SK-N-SH (cell line): ENCODE data around the gene PPP1R36. TPM values are rescaled to one million over a fixed set of nuclear protein-coding genes. Genes with fewer than 3 reads are reported as not detected.

Source experiments
- CTCF ChIA-PET: fragments of 300-600, 350-600 bp; formaldehyde crosslinking; extraction: SDS; loops from one replicate; lab custom pipeline; 2021; lab: Yijun Ruan, JAX
- POLR2A ChIA-PET: fragments of 350-600 bp; sonication (Branson Sonifier 250); formaldehyde crosslinking; extraction: SDS; loops from one replicate; lab custom pipeline; 2020; ENCODE audit warnings: antibody characterized with exemption, inconsistent platforms; lab: Yijun Ruan, JAX
- DNase-seq: peaks from one replicate; pipeline ENCODE4 v3.0.0; 2012
- H2AFZ ChIP-seq: fragments of 200-600 bp; sonication (generic); 2 replicates; pipeline ENCODE4 v1.8.1; 2016; ENCODE audit warnings: antibody characterized with exemption, mild to moderate bottlenecking, low read depth
- H3F3A ChIP-seq: fragments of 200-600 bp; sonication (generic); replicated peaks from 2 replicates; pipeline ENCODE3; 2016; ENCODE audit warnings: antibody characterized with exemption, mild to moderate bottlenecking; ENCODE audit not compliant: insufficient read depth
- H3K27ac ChIP-seq, 2 experiments: fragments of 200-500 bp in 1 of 2; fragments of 200-600 bp in 1 of 2; sonication (Bioruptor generic) in 1 of 2; sonication (generic), shearing (Covaris generic) in 1 of 2; 2 replicates each; pipeline versions ENCODE4 v1.5.1 to v1.6.1; 2014 to 2016; ENCODE audit warnings: low read depth in 2 of 2, inconsistent platforms in 1 of 2, low read length in 1 of 2, mild to moderate bottlenecking in 1 of 2, mixed read lengths in 1 of 2
- H3K27me3 ChIP-seq: fragments of 200-600 bp; sonication (generic), shearing (Covaris generic); 2 replicates; pipeline ENCODE4 v1.6.1; 2016; ENCODE audit warnings: mixed run types; ENCODE audit not compliant: insufficient read depth
- H3K36me3 ChIP-seq, 2 experiments: fragments of 200-500 bp in 1 of 2; fragments of 200-600 bp in 1 of 2; sonication (Bioruptor generic) in 1 of 2; sonication (generic) in 1 of 2; replicated peaks in 1 of 2; 2 replicates each; pipeline versions ENCODE3 to v1.5.1; 2014 to 2016; ENCODE audit warnings: low read length in 1 of 2, mild to moderate bottlenecking in 1 of 2; ENCODE audit not compliant: insufficient read depth in 2 of 2, control insufficient read depth in 1 of 2
- H3K4me1 ChIP-seq, 2 experiments: fragments of 200-500 bp in 1 of 2; fragments of 200-600 bp in 1 of 2; sonication (Bioruptor generic) in 1 of 2; sonication (generic), shearing (Covaris generic) in 1 of 2; 2 replicates each; pipeline versions ENCODE4 v1.5.1 to v1.6.1; 2014 to 2016; ENCODE audit warnings: low read depth in 1 of 2, low read length in 1 of 2, mixed run types in 1 of 2; ENCODE audit not compliant: insufficient read depth in 2 of 2, control insufficient read depth in 1 of 2
- H3K4me2 ChIP-seq: fragments of 200-600 bp; sonication (generic), shearing (Covaris generic); 2 replicates; pipeline ENCODE4 v1.6.1; 2017; ENCODE audit warnings: mixed run types
- H3K4me3 ChIP-seq, 2 experiments: fragments of 200-500 bp in 1 of 2; fragments of 200-600 bp in 1 of 2; sonication (Bioruptor generic) in 1 of 2; sonication (generic), shearing (Covaris generic) in 1 of 2; 2 replicates each; pipeline versions ENCODE4 v1.5.1 to v1.8.1; 2014 to 2016; ENCODE audit warnings: low read depth in 2 of 2, inconsistent platforms in 1 of 2, low read length in 1 of 2, mild to moderate bottlenecking in 1 of 2, mixed read lengths in 1 of 2, moderate library complexity in 1 of 2
- H3K79me2 ChIP-seq: fragments of 200-600 bp; sonication (generic); 2 replicates; pipeline ENCODE4 v1.8.1; 2017; ENCODE audit warnings: mild to moderate bottlenecking; ENCODE audit not compliant: insufficient read depth
- H3K9ac ChIP-seq: fragments of 200-600 bp; sonication (generic); 2 replicates; pipeline ENCODE4 v1.6.1; 2017; ENCODE audit warnings: mixed run types
- H3K9me2 ChIP-seq: fragments of 200-600 bp; sonication (generic); 2 replicates; pipeline ENCODE4 v1.6.1; 2017; ENCODE audit warnings: mixed run types
- H3K9me3 ChIP-seq: fragments of 200-600 bp; sonication (generic); 2 replicates; pipeline ENCODE4 v1.6.1; 2017; ENCODE audit warnings: mixed run types, mild to moderate bottlenecking, moderate library complexity
- H4K20me1 ChIP-seq: fragments of 200-600 bp; sonication (generic); 2 replicates; pipeline ENCODE4 v1.6.1; 2017; ENCODE audit warnings: mild to moderate bottlenecking, mixed run types; ENCODE audit not compliant: insufficient read depth
- EZH2phosphoT487 ChIP-seq: fragments of 200-600 bp; sonication (generic); IDR thresholded peaks from 2 replicates; pipeline ENCODE4 v1.6.1; 2017; ENCODE audit warnings: low read depth, mixed run types, mild to moderate bottlenecking, antibody characterized with exemption, moderate library complexity, borderline replicate concordance
- FOXJ3 ChIP-seq: sonication (generic); formaldehyde crosslinking; IDR thresholded peaks from 2 replicates; pipeline ENCODE4 v1.5.1; 2020; ENCODE audit warnings: mild to moderate bottlenecking, missing genetic modification reagents
- FOXM1 ChIP-seq: IDR thresholded peaks from 2 replicates; pipeline ENCODE4 v1.4.0; 2012; ENCODE audit warnings: low read depth, mild to moderate bottlenecking
- GATA2 ChIP-seq: sonication (generic); formaldehyde crosslinking; IDR thresholded peaks from 2 replicates; pipeline ENCODE4 v1.5.0; 2020; ENCODE audit warnings: mild to moderate bottlenecking, missing genetic modification reagents
- IRF3 ChIP-seq: fragments of 150-350 bp; IDR thresholded peaks from 2 replicates; pipeline ENCODE4 v1.6.1; 2016; ENCODE audit warnings: mild to moderate bottlenecking, low read depth, low read length
- JUND ChIP-seq: IDR thresholded peaks from 2 replicates; pipeline ENCODE4 v1.4.0; 2012
- MAX ChIP-seq: IDR thresholded peaks from 2 replicates; pipeline ENCODE4 v1.4.0; 2012; ENCODE audit warnings: low read depth
- MEF2A ChIP-seq: IDR thresholded peaks from 2 replicates; pipeline ENCODE4 v1.4.0; 2012; ENCODE audit warnings: low read depth, borderline replicate concordance
- PBX3 ChIP-seq: IDR thresholded peaks from 2 replicates; pipeline ENCODE4; 2012
- POLR2AphosphoS5 ChIP-seq: IDR thresholded peaks from 2 replicates; pipeline ENCODE4 v1.6.1; 2012; ENCODE audit warnings: low read depth, low read length
- RAD21 ChIP-seq: IDR thresholded peaks from 2 replicates; pipeline ENCODE4 v1.6.1; 2012; ENCODE audit warnings: mild to moderate bottlenecking, low read length
- RCOR1 ChIP-seq: fragments of 150-350 bp; IDR thresholded peaks from 2 replicates; pipeline ENCODE4 v1.6.1; 2017; ENCODE audit warnings: antibody characterized with exemption, low read length
- REST ChIP-seq: IDR thresholded peaks from 2 replicates; pipeline ENCODE4 v1.6.1; 2012; ENCODE audit warnings: mild to moderate bottlenecking, low read depth, low read length, moderate library complexity
- RFX5 ChIP-seq: IDR thresholded peaks from 2 replicates; pipeline ENCODE4 v1.6.1; 2012; ENCODE audit warnings: mild to moderate bottlenecking, improper control_type of control experiment, low read length
- RXRA ChIP-seq: IDR thresholded peaks from 2 replicates; pipeline ENCODE4 v1.4.0; 2012; ENCODE audit warnings: low read depth, mild to moderate bottlenecking, borderline replicate concordance
- TAF1 ChIP-seq: IDR thresholded peaks from 2 replicates; pipeline ENCODE4 v1.6.1; 2012; ENCODE audit warnings: low read depth, mild to moderate bottlenecking, low read length, moderate library complexity, borderline replicate concordance
- TCF12 ChIP-seq: IDR thresholded peaks from 2 replicates; pipeline ENCODE4 v1.4.0; 2012
- TEAD4 ChIP-seq: IDR thresholded peaks from 2 replicates; pipeline ENCODE4 v1.4.0; 2012; ENCODE audit warnings: mild to moderate bottlenecking, borderline replicate concordance; ENCODE audit not compliant: insufficient read depth
- USF1 ChIP-seq: IDR thresholded peaks from 2 replicates; pipeline ENCODE4 v1.4.0; 2012; ENCODE audit warnings: low read depth, borderline replicate concordance
- ZBTB33 ChIP-seq: IDR thresholded peaks from 2 replicates; pipeline ENCODE4 v1.4.0; 2012; ENCODE audit warnings: low read depth, borderline replicate concordance
- WGBS: methylation state at CpG from one replicate; pipeline ENCODE4 v1.1.6; 2017; ENCODE audit warnings: low lambda C conversion rate; 5-methylcytosine and 5-hydroxymethylcytosine counted together
- polyA plus RNA-seq, 3 experiments: library from polyadenylated mRNA; depleted of rRNA; stranded (reverse); fragments of >200 nt; gene quantifications; 2 replicates each; pipeline ENCODE4 v1.2.3, GENCODE V29; 2012

Gene PPP1R36
- polyA plus RNA-seq, 1 of the 3 experiments (the other 2 are of a cell fraction) = 0.08 TPM

GRCh38 chr14:64515053-64515452, 34.7 kb upstream of the PPP1R36 start:
- Histone ChIP-seq H3F3A (peaks cover 5% of the 10 kb centered on the region), H3K4me2 (no peak overlapping the region), H3K4me3 (no peak overlapping the region), H3K9ac (no peak overlapping the region), H3K27ac (no peak overlapping the region), H3K9me2 (no peaks in the 10 kb centered on the region), H3K27me3 (no peaks in the 10 kb centered on the region), H3K36me3 (peaks cover 5 to 13% of the 10 kb centered on the region in 2 experiments), H4K20me1 (peaks cover 91% of the 10 kb centered on the region), H2AFZ (no peak overlapping the region), H3K79me2 (peaks cover 99% of the 10 kb centered on the region), H3K9me3 (no peaks in the 10 kb centered on the region), H3K4me1 (peaks cover 0 to 8% of the 10 kb centered on the region in 2 experiments; a peak in 2 of 4 replicates)
- DNase-seq = no peak
- POLR2A ChIA-PET = no interaction called here
- TF ChIP-seq TAF1 = no peak
- no peak for TF ChIP-seq EZH2phosphoT487
- TF ChIP-seq FOXJ3 (CRISPR knock-in tag) = no peak
- no peak for TF ChIP-seq TCF12
- no peak for TF ChIP-seq TEAD4
- CTCF ChIA-PET = interaction anchor here (1.2 to 1.8 kb wide), 3 partner anchors 10 to 122 kb away, joined by 5 to 7 read pairs (median 6); no protein-coding TSS in a partner anchor
- 97% methylated on average over 1 of the region's 1 CpG for WGBS

GRCh38 chr14:64516969-64517368, 32.8 kb upstream of the PPP1R36 start:
- Histone ChIP-seq H3K79me2 (peaks cover 99% of the 10 kb centered on the region), H3F3A (peaks cover 5% of the 10 kb centered on the region), H3K27ac (no peak overlapping the region), H3K4me2 (no peak overlapping the region), H3K9ac (no peak overlapping the region), H3K4me3 (no peak overlapping the region), H3K9me2 (no peaks in the 10 kb centered on the region), H3K4me1 (no peaks in the 10 kb centered on the region; a peak in 1 of 4 replicates), H3K9me3 (no peaks in the 10 kb centered on the region), H2AFZ (no peak overlapping the region), H3K36me3 (peaks cover 14 to 20% of the 10 kb centered on the region in 2 experiments), H3K27me3 (no peaks in the 10 kb centered on the region), H4K20me1 (peaks cover 92% of the 10 kb centered on the region)
- ChIA-PET CTCF (no interaction called here), POLR2A (no interaction called here)
- WGBS = 69% methylated on average over 1 of the region's 1 CpG
- no peak for DNase-seq
- TF ChIP-seq MEF2A (no peak), REST (no peak), IRF3 (no peak), ZBTB33 (no peak), PBX3 (no peak), TEAD4 (no peak), RAD21 (no peak), USF1 (no peak), FOXM1 (no peak), JUND (no peak), RCOR1 (no peak), RXRA (no peak), TCF12 (no peak), MAX (no peak), GATA2 (CRISPR knock-in tag) (no peak), RFX5 (no peak), POLR2AphosphoS5 (no peak)
